GM20000 (cell line): Measurements from ENCODE around the gene CFAP161.
"Not testable (repeated sequence)": the region's sequence is repeated elsewhere in the genome, so short reads cannot be mapped to it uniquely, and the experiment has no call there.

Experiments used
- DNase-seq: peaks from one replicate; pipeline ENCODE4 v3.0.0; 2012; ENCODE audit warnings: low spot score
- TF ChIP-seq, protein P1 (sequence below): IDR thresholded peaks from 2 replicates; pipeline ENCODE4 v1.5.1; 2012; ENCODE audit warnings: mild to moderate bottlenecking, control low read depth; ENCODE audit errors: extremely low read depth, missing control alignments

The CFAP161 gene

DNA sequence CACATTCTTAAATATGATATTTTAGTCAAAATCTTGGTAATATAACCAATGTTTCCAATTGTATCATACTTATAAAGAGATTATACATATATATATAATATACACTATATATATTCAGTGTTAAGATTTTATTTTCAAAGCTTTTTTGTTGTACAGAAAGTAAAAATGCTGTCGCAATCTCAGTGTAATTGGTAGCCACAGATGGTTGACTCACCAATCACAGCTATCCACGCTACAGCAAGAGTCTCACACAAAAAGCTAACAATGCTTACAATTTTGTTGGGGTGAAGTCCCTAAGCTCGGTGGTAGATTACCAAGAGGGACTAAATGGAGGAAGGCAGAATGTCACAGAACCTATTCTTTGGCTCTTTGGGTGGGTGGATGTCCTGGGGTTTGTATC, 16.9 kb upstream of the CFAP161 start:
- DNase-seq: no peak

DNA sequence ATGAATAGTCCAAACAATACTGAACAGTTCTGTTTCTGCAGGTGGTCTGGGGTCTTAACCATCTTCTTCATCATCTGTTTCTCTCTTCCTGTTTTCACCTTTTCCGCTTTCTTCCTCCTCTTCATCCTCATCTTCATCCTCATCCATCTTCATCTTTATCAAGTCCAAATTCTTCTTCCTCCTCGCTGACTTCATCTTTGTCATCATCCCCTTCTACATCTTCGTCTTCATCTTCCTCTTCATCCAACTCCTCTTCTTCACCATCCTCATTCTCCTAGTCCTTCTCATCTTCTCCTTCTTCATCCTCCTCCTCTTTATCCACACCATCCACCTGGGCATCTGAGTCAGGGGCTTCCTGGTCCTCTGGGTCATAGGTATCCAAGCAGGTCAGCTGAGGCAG, 16.5 kb upstream of the CFAP161 start:
- TF ChIP-seq, protein P1, sequence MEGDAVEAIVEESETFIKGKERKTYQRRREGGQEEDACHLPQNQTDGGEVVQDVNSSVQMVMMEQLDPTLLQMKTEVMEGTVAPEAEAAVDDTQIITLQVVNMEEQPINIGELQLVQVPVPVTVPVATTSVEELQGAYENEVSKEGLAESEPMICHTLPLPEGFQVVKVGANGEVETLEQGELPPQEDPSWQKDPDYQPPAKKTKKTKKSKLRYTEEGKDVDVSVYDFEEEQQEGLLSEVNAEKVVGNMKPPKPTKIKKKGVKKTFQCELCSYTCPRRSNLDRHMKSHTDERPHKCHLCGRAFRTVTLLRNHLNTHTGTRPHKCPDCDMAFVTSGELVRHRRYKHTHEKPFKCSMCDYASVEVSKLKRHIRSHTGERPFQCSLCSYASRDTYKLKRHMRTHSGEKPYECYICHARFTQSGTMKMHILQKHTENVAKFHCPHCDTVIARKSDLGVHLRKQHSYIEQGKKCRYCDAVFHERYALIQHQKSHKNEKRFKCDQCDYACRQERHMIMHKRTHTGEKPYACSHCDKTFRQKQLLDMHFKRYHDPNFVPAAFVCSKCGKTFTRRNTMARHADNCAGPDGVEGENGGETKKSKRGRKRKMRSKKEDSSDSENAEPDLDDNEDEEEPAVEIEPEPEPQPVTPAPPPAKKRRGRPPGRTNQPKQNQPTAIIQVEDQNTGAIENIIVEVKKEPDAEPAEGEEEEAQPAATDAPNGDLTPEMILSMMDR: no peak
- DNase-seq: no peak

More for the DNA sequence above, 16.9 kb upstream of the CFAP161 start:
- TF ChIP-seq, protein P1: no peak

DNA sequence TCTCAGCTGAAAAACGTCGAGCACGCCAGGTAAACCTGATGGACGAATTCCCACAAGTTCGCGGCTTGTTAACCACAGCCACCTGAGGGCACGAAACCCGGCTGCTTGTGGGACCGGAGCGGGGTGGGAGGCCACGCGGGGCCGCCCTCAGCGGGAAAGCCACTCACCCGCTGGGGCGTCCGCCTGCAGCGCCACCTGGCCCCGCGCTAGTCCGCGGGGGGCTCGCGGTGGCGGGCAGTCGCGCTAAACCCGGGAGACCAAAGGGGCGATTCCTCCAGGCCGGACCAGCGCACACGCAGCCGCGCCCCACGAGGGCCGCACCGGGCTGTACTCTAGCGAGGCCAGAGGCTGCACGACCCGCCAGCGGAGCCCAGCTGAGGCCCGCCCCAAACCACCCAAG, 15.7 kb upstream of the CFAP161 start:
- TF ChIP-seq, protein P1: no peak
- DNase-seq: no peak

DNA sequence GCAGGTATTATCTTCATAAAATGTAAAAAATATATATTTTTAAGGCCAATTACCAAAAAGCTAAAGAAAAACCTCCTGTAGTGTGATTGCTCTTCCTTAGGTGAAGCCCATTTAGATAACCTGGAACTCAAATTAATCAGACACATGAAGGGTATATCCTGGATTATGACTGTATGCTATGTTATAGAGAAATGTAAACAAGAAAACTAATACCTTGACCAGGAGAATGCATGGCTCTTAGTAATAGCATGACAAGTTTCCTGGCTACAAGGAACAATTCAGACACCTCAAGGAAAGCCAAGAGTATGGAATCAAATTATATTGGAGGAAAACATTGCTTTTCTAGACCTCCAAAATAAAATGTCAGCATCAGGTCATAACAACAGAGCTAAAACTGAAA, 14.0 kb upstream of the CFAP161 start:
- TF ChIP-seq, protein P1: no peak
- no peak for DNase-seq

DNA sequence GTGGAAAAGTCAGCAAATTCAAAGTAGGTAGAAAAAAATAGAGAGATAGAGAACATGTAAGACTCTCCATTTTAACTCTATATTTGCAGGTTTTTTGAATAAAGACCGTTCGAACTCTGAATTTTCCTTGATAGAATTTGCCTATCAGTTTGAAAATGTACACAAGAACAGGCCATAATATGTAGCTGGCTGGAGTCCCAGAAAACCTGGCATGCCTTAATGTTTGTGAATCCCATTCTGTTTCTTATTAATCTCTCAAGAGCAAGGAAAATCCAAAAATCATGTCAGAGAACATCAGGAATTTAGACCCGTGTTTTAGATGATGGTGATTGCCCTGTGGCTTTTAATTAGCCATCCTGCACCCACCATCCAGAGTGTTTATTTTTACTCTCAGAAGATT, 7.2 kb upstream of the CFAP161 start:
- no peak for DNase-seq
- TF ChIP-seq, protein P1: no peak

DNA sequence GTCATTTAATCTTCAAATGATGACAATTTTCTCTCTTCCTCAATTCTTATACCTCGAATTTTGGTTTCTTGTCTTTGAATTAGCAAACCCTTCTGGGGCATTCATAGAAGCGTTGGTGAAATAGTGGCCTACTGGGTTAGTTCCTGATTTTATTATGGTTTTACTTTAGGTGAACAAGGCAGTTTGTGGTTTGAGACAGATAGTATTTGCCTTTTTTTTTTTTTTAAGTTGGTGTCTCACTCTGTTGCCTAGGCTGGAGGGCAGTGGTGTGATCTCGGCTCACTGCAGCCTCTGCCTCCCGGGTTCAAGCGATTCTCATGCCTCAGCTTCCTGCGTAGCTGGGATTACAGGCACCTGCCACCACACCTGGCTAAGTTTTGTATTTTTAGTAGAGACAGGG, 7.4 kb downstream of the CFAP161 start:
- DNase-seq: not testable (repeated sequence)

DNA sequence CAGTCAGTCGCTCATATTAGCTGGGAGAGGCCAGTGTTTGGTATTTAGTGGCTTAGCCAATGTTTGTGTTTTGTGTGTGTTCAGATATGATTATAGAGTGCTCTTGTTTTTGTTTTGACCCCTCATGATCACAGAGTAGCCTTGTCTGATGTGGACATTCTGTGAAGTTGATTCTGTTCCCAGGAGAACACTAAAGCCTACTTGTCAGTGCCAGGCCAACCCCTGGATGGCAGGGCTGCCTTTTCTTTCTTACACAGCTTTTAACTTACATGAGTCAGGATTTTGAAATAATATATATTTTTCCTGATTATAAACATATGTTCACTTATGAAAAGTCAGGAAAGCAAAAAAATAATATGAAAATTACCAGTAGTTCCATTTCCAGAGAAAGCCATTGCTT, 11.9 kb downstream of the CFAP161 start:
- TF ChIP-seq, protein P1: no peak
- DNase-seq: no peak

DNA sequence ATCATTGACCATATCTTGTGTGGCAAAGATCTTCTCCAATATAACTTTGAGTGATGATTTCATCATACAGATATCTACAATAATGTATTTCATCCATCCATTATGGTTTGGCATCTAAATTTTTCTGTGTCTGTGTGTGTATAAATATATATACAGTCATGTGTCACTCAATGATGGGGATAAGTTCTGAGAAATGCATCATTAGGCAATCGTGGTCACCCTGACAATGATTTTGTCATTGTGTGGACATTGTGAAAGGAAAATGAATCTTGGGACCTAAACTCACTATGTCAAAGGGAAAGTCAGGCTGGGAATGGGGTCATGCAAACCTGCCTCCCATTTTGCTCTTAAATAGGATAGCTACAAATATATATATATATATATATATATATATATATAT, 12.4 kb downstream of the CFAP161 start:
- TF ChIP-seq, protein P1: no peak
- no peak for DNase-seq
